Upper lobe of left lung (tissue), 6 donors: ENCODE results near the gene NBEA. TPM values are rescaled to one million over a fixed set of nuclear protein-coding genes. Genes with fewer than 3 reads are reported as not detected.
"Not testable (repeated sequence)": the region's sequence is repeated elsewhere in the genome, so short reads cannot be mapped to it uniquely, and the experiment has no call there.

Experiments
- ATAC-seq, 2 donors: fragments of 200-7000 bp; cut with Tn5 transposase; one replicate each; pipeline ENCODE4 v1.9.1; 2022; ENCODE audit warnings: mild to moderate bottlenecking in 2 of 2, moderate library complexity in 2 of 2; ENCODE audit not compliant: low FRiP score in 2 of 2
- DNase-seq, 2 donors: peaks; one replicate each; pipeline ENCODE4 v3.0.0-alpha.2; 2019 to 2020
- H3K27ac ChIP-seq, 4 donors: fragments of 200-600 bp; sonication (generic); one replicate each; pipeline ENCODE4 v1.5.1; 2016 to 2019
- H3K27me3 ChIP-seq, 4 donors: fragments of 200-600 bp; sonication (generic); one replicate each; pipeline ENCODE4 v1.5.1; 2017 to 2019
- H3K36me3 ChIP-seq, 4 donors: fragments of 200-600 bp; sonication (generic); one replicate each; pipeline ENCODE4 v1.5.1; 2016 to 2019
- H3K4me1 ChIP-seq, 4 donors: fragments of 200-600 bp; sonication (generic); one replicate each; pipeline ENCODE4 v1.5.1; 2018 to 2019
- H3K4me3 ChIP-seq, 4 donors: fragments of 200-600 bp; sonication (generic); one replicate each; pipeline ENCODE4 v1.5.1; 2017 to 2019; ENCODE audit warnings: mild to moderate bottlenecking in 2 of 4, moderate library complexity in 1 of 4
- H3K9me3 ChIP-seq, 4 donors: fragments of 200-600 bp; sonication (generic); one replicate each; pipeline ENCODE4 v1.5.1; 2018 to 2019
- EP300 ChIP-seq, 4 donors: sonication (generic); formaldehyde crosslinking; IDR thresholded peaks; one replicate each; pipeline ENCODE4 v1.5.1; 2017; ENCODE audit warnings: antibody characterized with exemption in 4 of 4, control low read depth in 2 of 4
- POLR2A ChIP-seq, 4 donors: fragments of 450-650 bp; IDR thresholded peaks; one replicate each; pipeline ENCODE4 v1.5.1; 2016 to 2017; ENCODE audit warnings: antibody characterized with exemption in 4 of 4, mild to moderate bottlenecking in 2 of 4
- POLR2AphosphoS5 ChIP-seq, 2 donors: sonication (generic); formaldehyde crosslinking; IDR thresholded peaks; one replicate each; pipeline ENCODE4 v1.5.1; 2017; ENCODE audit warnings: antibody characterized with exemption in 2 of 2
- WGBS, 2 donors: methylation state at CpG; one replicate each; pipeline ENCODE4 v1.1.5; 2017 to 2018; 5-methylcytosine and 5-hydroxymethylcytosine counted together
- total RNA-seq, 6 donors: library from RNA; depleted of rRNA in 4 of 6; stranded (reverse); fragments of >200 nt in 4 of 6; gene quantifications; one replicate each; pipeline versions ENCODE4 v1.1.0 to v1.2.1, GENCODE V29; 2016 to 2021
- TF ChIP-seq, protein P1 (sequence below), 6 experiments: fragments of 450-650 bp in 4 of 6; fragments of 200-600 bp in 2 of 6; sonication (generic) in 2 of 6; IDR thresholded peaks; one replicate each; pipeline ENCODE4 v1.5.1; 2016 to 2019; ENCODE audit warnings: antibody characterized with exemption in 6 of 6
- donor health status: DM: no; HTN: no; CAD: no; lungs with moderate emphysema.
- donor health status: DM: no; HTN: yes; CAD: no; lungs with severe emphysema.

The NBEA gene
- total RNA-seq, 6 donors from 2014 or later, result 2.7 to 21.4 (median 5.5) TPM

DNA sequence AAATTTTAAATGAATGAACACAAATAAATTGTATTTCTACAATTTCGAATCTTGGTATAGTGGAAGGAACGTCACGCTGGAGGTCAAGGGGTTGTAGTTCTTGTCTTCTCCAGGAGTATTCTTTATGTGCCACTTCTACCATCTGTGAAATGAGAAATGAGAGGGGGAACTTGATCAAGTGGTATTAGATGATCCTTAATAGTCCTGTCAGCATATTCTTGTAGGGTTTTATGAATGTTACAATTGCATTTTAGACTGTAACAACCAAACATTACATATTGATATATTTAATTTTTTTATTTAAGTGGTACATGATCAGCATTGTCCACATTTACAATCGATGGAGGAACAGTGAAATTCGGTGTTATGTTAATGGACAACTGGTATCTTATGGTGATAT lies 113.6 kb downstream of the NBEA start:
- H3K9me3 ChIP-seq, result no peaks in the 10 kb centered on the region
- H3K27ac ChIP-seq, result no peak overlapping the region
- no peaks in the 10 kb centered on the region for H3K4me1 ChIP-seq
- H3K4me3 ChIP-seq, result no peak overlapping the region
- ATAC-seq (no peak), DNase-seq (no peak)
- 90 to 92% methylated on average over 5 of the region's 5 CpGs for WGBS, 2 donors
- no peaks in the 10 kb centered on the region for H3K36me3 ChIP-seq
- H3K27me3 ChIP-seq, result no peaks in the 10 kb centered on the region
- no peak for TF ChIP-seq EP300 (IDR thresholded peaks at IDR 0.05)
- TF ChIP-seq POLR2AphosphoS5 (IDR thresholded peaks at IDR 0.05), result no peak

DNA sequence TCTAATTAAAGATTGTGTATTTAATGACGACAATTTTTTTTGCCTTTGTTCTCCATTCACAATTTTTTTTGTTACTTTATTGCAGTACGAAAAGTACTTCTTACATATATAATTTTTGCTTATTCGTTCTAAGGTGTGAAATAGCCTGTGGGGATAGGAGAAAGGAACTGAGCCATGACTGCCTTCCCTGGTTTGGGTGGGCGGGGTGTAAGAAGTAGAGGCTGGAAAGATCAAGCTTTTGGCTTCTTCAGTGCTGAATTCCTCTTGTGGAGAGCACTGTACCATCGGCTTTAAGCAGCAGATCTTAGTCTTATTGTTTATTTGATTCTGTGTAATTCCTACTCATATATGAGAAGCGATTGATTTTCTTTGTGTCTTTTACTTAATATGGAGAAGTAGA lies 115.8 kb downstream of the NBEA start:
- Histone ChIP-seq H3K4me1 (no peaks in the 10 kb centered on the region), H3K27me3 (no peaks in the 10 kb centered on the region), H3K9me3 (no peaks in the 10 kb centered on the region), H3K4me3 (no peak overlapping the region), H3K27ac (no peak overlapping the region), H3K36me3 (no peaks in the 10 kb centered on the region)
- no peak for DNase-seq
- ATAC-seq, result no peak
- 90 to 94% methylated on average over 6 of the region's 6 CpGs for WGBS, 2 donors
- TF ChIP-seq EP300 (IDR thresholded peaks at IDR 0.05) (no peak), POLR2A (IDR thresholded peaks at IDR 0.05) (no peak), POLR2AphosphoS5 (IDR thresholded peaks at IDR 0.05) (no peak)
- TF ChIP-seq, protein P1, sequence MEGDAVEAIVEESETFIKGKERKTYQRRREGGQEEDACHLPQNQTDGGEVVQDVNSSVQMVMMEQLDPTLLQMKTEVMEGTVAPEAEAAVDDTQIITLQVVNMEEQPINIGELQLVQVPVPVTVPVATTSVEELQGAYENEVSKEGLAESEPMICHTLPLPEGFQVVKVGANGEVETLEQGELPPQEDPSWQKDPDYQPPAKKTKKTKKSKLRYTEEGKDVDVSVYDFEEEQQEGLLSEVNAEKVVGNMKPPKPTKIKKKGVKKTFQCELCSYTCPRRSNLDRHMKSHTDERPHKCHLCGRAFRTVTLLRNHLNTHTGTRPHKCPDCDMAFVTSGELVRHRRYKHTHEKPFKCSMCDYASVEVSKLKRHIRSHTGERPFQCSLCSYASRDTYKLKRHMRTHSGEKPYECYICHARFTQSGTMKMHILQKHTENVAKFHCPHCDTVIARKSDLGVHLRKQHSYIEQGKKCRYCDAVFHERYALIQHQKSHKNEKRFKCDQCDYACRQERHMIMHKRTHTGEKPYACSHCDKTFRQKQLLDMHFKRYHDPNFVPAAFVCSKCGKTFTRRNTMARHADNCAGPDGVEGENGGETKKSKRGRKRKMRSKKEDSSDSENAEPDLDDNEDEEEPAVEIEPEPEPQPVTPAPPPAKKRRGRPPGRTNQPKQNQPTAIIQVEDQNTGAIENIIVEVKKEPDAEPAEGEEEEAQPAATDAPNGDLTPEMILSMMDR (IDR thresholded peaks at IDR 0.05), result no peak

DNA sequence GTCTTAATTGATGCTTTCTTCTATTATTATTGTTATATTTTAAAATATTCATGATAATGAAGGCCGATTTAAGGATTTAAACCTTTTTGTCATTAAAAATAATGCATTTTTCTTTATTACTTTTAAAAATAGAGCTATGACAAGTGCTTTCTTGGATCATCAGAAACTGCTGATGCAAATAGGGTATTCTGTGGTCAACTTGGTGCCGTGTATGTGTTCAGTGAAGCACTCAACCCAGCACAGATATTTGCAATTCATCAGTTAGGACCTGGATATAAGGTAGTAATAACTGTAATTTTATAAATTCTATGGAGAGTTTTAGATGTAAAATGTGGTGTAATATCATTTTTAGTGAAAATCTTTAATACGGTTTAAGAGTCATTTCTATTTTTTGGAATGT lies 116.5 kb downstream of the NBEA start:
- WGBS, 2 donors, result 84 to 93% methylated on average over 3 of the region's 3 CpGs
- H3K27ac ChIP-seq, H3K36me3 ChIP-seq, H3K27me3 ChIP-seq, H3K4me3 ChIP-seq, ATAC-seq, H3K9me3 ChIP-seq, DNase-seq, H3K4me1 ChIP-seq: not testable (repeated sequence)

DNA sequence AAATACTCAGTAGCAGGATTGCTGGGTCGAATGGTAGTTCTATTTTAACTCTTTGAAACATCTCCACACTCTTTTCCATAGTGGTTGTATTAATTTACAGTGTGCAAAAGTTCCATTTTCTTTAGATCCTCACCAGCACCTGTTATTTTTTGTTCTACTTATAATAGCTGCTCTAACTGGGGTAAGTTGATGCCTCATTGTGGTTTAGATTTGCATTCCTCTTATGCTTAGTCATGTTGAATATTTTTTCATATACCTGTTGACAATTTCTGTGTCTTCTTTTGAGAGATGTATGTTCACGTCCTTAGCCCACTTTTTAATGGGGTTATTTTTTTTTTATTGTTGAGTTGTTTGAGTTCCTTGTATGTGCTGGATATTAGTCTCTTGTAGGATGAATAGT lies 144.6 kb downstream of the NBEA start:
- H3K27me3 ChIP-seq, result no peaks in the 10 kb centered on the region
- no peak overlapping the region for H3K27ac ChIP-seq
- H3K4me3 ChIP-seq, result no peak overlapping the region
- ATAC-seq (no peak), DNase-seq (no peak)
- no peak for TF ChIP-seq EP300 (IDR thresholded peaks at IDR 0.05)
- no peak for TF ChIP-seq POLR2AphosphoS5 (IDR thresholded peaks at IDR 0.05)
- TF ChIP-seq POLR2A (IDR thresholded peaks at IDR 0.05), result no peak
- TF ChIP-seq, protein P1 (IDR thresholded peaks at IDR 0.05), result no peak
- 67 to 78% methylated on average over 2 of the region's 2 CpGs for WGBS, 2 donors
- no peaks in the 10 kb centered on the region for H3K9me3 ChIP-seq
- H3K4me1 ChIP-seq, result no peaks in the 10 kb centered on the region
- H3K36me3 ChIP-seq, result no peaks in the 10 kb centered on the region

DNA sequence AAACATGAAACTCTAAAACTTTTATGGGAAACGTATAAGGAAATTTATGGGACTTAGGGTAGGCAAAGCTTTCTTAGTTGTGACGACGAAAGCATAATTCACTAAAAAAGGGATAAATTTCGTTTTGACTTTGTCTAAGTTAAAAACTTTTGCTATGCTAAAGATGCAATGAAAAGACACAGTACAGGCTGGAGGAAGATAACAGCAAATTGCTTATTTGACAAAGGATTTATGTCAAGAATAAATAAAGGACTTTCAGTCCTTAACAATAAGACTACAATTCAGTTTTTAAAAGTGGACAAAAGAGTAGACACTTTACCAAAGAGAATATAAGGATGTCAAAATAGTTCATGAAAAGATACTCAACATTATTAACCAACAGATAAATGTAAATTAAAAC lies 150.2 kb downstream of the NBEA start:
- TF ChIP-seq POLR2AphosphoS5 (IDR thresholded peaks at IDR 0.05) (no peak), EP300 (IDR thresholded peaks at IDR 0.05) (no peak), POLR2A (IDR thresholded peaks at IDR 0.05) (no peak)
- TF ChIP-seq, protein P1 (IDR thresholded peaks at IDR 0.05), result no peak
- no peak overlapping the region for H3K27ac ChIP-seq
- no peaks in the 10 kb centered on the region for H3K27me3 ChIP-seq
- WGBS, 2 donors, result 87 to 91% methylated on average over 4 of the region's 4 CpGs
- no peak overlapping the region for H3K4me3 ChIP-seq
- H3K4me1 ChIP-seq, result no peaks in the 10 kb centered on the region
- no peaks in the 10 kb centered on the region for H3K36me3 ChIP-seq
- no peaks in the 10 kb centered on the region for H3K9me3 ChIP-seq
- no peak for DNase-seq
- ATAC-seq, result no peak

DNA sequence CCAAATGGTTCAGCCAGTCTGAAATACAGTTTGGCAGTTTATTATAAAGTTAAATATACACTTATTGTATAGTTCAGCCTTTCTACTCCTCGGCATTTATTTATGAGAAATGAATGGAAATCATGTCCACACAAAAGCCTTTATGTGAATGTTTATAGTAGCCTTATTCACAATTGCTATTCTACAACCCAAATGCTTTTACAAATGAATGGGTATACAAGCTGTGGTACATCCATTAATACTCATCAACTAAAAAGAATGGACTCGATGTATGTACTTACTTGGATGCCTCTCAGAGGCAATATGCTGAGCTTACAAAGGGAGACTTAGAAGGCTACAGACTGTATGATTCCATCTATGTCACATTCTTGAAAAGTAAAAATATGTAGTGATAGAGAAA lies 150.7 kb downstream of the NBEA start:
- no peak for ATAC-seq
- no peak for DNase-seq
- no peaks in the 10 kb centered on the region for H3K4me1 ChIP-seq
- H3K27ac ChIP-seq, result no peak overlapping the region
- H3K36me3 ChIP-seq, result no peaks in the 10 kb centered on the region
- H3K9me3 ChIP-seq, result no peaks in the 10 kb centered on the region
- no peak overlapping the region for H3K4me3 ChIP-seq
- 83 to 85% methylated on average over 2 of the region's 2 CpGs for WGBS, 2 donors
- no peak for TF ChIP-seq POLR2A (IDR thresholded peaks at IDR 0.05)
- no peak for TF ChIP-seq EP300 (IDR thresholded peaks at IDR 0.05)
- TF ChIP-seq, protein P1 (IDR thresholded peaks at IDR 0.05), result no peak
- TF ChIP-seq POLR2AphosphoS5 (IDR thresholded peaks at IDR 0.05), result no peak
- no peaks in the 10 kb centered on the region for H3K27me3 ChIP-seq
